H54 (cell line): ENCODE results near the gene USP36.

Experiments
- DNase-seq: peaks from one replicate; pipeline ENCODE4 v3.0.0; 2011; ENCODE audit warnings: low spot score, mixed read lengths; ENCODE audit not compliant: insufficient read length
- FAIRE-seq: peaks from 3 replicates; lab custom pipeline; 2011; peaks lifted over from hg19 to GRCh38; lab: Jason Lieb, UNC
- POLR2A ChIP-seq: IDR thresholded peaks from 2 replicates; pipeline ENCODE4 v1.6.1; 2011; ENCODE audit warnings: low read depth, mild to moderate bottlenecking, low read length

The USP36 gene

GRCh38 chr17:78862073-78863023, 21.7 kb upstream of the USP36 start:
- FAIRE-seq (peak; percentile 15), DNase-seq (peak; percentile 82)
- 0 out of 2 replicates have a peak, but pooled peaks have one; percentile 36 for TF ChIP-seq POLR2A

- TF ChIP-seq POLR2A, result no peak
- FAIRE-seq, result no peak
- no peak for DNase-seq
Observed at GRCh38 chr17:78861229-78861628, 20.6 kb upstream of the USP36 start.

GRCh38 chr17:78859051-78859450, 18.4 kb upstream of the USP36 start:
- DNase-seq, result no peak
- FAIRE-seq, result no peak
- no peak for TF ChIP-seq POLR2A

- no peak for FAIRE-seq
- TF ChIP-seq POLR2A, result no peak
Observed at GRCh38 chr17:78857266-78857665, 16.7 kb upstream of the USP36 start.

GRCh38 chr17:78855561-78856165, 15.0 kb upstream of the USP36 start:
- no peak for DNase-seq
- FAIRE-seq, result no peak
- no peak for TF ChIP-seq POLR2A

More at GRCh38 chr17:78857266-78857665, 16.7 kb upstream of the USP36 start:
- no peak for DNase-seq

DNA sequence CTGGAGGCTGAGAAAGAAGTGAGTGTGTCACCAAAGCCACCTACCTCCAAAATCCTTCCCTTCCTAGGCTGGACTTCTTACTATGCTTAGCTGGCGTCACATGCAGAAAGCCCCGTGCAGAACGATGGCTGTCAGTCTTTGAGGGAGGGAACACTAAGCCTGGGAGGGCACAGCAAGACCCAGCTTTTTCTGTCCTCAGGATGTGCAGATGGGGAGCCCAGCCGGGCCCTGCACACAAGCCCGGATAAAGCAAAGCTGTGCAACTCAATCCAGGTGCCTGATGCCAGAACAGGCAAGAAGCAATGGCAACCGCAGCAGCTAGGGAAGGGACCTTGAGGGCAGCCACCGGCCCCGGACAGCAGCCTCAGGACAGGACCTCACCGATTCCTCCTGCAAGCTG, 13.9 kb upstream of the USP36 start:
- no peak for TF ChIP-seq POLR2A
- FAIRE-seq, result no peak

DNA sequence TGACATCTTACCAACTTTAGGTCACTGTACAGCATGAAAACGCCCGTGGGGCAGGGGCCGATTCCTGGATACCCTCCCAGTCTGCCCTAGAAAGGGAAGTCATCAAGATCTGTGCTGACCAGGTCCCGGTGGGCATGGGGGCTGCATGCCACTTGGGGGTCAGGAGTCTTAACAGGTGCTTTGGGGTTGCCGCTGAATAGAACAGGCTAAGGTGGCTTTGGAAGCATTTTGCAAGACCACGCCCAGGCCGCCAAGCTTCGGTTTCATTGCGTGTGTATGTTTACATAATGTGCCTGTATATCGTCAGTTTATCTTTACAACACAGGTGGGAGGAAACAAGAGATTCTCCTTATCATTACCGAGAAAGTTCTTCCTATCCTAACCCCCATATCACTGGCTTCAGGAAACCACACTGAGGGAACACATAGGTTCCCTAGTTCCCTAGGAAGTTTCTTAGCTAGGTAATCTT, 13.3 kb upstream of the USP36 start:
- no peak for TF ChIP-seq POLR2A
- DNase-seq (no peak), FAIRE-seq (no peak)

More for the DNA sequence above, 13.9 kb upstream of the USP36 start:
- no peak for DNase-seq

DNA sequence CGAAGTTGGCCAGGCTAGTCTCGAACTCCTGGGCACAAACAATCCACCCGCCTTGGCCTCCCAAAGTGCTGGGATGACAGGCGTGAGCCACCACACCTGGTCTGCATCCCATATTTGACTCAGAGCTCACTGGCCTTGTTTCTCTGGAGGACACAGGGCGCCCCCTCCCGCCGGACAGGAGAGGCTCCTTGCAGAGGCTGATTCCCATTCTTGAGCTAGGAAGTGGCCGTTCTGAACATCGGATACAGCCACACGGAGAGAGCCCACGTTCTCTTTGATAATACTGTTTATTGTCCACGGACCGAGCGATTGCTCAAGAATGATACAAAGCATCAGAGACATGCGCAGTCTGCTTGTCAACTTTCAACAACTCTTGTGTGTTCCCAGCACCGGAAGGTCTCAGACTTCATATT, 12.1 kb upstream of the USP36 start:
- TF ChIP-seq POLR2A, result no peak
- DNase-seq (no peak), FAIRE-seq (no peak)

- FAIRE-seq (no peak), DNase-seq (no peak)
- no peak for TF ChIP-seq POLR2A
Observed at GRCh38 chr17:78849026-78849425, 8.4 kb upstream of the USP36 start.

GRCh38 chr17:78847052-78847451, 6.4 kb upstream of the USP36 start:
- DNase-seq (no peak), FAIRE-seq (no peak)
- TF ChIP-seq POLR2A, result no peak

DNA sequence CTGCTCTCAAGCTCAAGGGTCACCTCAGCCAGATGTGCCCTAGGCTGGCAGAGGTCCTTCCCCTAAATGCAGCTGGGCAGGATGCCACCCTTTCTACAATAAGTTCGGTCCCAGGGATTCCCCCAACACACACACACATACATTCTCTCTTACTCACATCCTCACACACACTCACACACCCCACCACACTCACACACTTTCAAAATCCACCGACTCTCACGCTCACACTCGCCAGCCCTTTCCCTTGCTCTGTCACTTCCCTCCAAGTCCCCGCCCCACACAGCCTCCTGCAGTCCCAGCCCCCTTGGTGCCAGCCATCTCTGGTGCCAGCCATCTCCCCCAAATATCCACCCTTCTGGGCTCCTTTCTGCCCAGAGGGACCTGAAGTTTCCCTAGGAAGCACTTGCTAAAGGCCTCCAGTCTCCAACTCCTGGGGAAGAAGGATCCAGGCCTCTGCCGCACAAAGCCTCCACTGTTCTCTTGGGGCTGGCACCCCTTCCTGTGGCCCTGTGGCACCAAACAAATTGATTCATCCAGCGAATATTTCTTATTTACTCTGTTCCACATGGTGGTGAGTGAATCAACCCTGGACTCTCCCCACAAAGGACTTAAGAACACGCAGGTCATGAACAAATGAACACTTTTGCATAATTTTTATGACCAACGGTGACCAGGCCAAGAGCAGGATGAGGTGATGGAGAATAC, 3.8 kb upstream of the USP36 start:
- no peak for FAIRE-seq
- TF ChIP-seq POLR2A, result no peak; the same call in 1 of the 2 replicates
- peak; percentile 51 for DNase-seq

DNA sequence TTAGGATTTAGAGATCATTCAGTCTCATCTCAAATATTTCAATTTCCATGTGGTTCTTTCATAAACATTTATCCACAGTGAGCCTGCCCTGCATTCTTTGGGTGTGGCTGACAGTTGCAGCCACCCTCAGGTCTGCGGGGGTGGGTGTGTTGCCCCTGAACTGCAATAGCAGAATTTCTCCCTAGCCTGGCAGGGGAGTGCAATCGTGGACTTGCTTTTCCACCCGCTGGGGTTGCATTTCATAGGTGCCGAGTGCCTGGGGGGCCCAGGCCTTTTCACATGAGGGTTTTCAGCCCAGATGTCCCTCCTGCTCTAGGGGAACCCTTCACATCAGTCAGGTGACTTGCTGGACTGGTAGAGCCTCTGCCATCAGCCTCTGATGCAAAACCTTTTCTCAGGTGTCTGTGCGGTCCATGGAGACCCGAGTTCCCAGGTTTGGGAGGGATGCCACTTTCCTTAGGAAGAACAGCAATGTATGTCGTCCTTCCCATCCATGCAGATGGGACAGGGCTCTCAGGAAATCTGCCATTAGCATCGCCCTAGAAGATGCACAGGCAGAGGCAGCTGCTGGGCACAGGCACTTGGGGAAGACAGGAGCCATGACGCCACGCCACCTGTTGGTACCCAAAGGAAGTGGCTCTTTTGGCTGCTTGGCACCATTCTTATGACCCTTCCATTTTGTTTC, 2.4 kb upstream of the USP36 start:
- FAIRE-seq (no peak), DNase-seq (peak; percentile 44)
- TF ChIP-seq POLR2A, result no peak

- peak; percentile 80; the same call in 1 of the 2 replicates for TF ChIP-seq POLR2A
- DNase-seq (peak; percentile 26), FAIRE-seq (no peak)
Observed at GRCh38 chr17:78840530-78840779, 159 bp downstream of the USP36 start.
